ENCODE results near the gene TSACC.
A peak's percentile ranks its signal among the peaks of the same experiment; 100 is the strongest.
"Not testable (repeated sequence)": the region's sequence is repeated elsewhere in the genome, so short reads cannot be mapped to it uniquely, and the experiment has no call there.

The TSACC gene

DNA sequence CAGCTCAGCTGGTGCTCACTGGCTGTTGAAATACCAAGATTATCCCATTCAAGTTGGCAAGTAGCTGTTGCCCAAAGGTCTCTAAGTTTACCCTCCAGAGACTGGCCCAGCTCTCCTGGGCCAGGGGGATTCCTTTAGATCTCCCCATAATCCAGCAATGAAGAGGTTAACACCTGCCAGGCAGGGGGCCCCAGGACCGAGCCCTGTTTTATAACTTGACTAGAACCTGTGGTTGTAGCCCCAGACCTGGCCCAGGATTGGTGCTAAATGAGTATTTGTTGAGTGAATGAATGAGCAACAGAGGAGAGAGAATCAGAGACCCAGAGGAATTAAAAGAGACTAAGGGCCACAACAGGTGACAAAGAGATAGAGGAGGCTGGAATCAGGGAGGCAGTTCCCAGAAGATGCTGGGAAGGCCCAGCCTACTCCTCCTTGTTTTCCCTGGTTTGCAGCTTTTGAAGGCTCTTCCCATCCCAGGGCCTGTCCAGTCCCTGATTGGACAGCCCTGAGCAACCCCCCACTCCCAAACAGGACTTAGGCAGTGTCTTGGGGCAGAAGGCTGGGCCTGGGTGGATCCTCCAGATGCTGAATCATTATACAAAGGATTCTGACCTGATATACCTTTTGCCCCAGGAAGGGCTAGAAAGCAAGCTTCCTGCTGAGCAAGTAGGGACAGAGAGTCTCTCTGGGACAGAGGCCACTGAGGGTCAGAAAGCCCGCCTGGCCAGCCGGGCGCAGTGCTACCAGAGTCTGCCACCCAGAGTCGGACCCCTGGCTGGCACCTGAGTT is 28.2 kb downstream of the TSACC start:
- Histone ChIP-seq H3K4me1 (ENCODE audit: control insufficient read depth in 1 of 2, insufficient read depth in 2 of 2, low read length in 2 of 2) (peaks cover 0 to 9% of the 10 kb centered on the region in 2 donors), H3K36me3 (ENCODE audit: control insufficient read depth in 1 of 2, insufficient read depth in 2 of 2, low read length in 2 of 2) (no peaks in the 10 kb centered on the region), H3K27ac (ENCODE audit: low read length) (no peak overlapping the region), H3K27me3 (ENCODE audit: low read depth, low read length) (peaks cover 10% of the 10 kb centered on the region), H3K9me3 (ENCODE audit: control insufficient read depth in 1 of 2, low read length in 2 of 2) (no peaks in the 10 kb centered on the region), H3K4me3 (ENCODE audit: low read depth in 1 of 2, low read length in 2 of 2) (no peak overlapping the region)

DNA sequence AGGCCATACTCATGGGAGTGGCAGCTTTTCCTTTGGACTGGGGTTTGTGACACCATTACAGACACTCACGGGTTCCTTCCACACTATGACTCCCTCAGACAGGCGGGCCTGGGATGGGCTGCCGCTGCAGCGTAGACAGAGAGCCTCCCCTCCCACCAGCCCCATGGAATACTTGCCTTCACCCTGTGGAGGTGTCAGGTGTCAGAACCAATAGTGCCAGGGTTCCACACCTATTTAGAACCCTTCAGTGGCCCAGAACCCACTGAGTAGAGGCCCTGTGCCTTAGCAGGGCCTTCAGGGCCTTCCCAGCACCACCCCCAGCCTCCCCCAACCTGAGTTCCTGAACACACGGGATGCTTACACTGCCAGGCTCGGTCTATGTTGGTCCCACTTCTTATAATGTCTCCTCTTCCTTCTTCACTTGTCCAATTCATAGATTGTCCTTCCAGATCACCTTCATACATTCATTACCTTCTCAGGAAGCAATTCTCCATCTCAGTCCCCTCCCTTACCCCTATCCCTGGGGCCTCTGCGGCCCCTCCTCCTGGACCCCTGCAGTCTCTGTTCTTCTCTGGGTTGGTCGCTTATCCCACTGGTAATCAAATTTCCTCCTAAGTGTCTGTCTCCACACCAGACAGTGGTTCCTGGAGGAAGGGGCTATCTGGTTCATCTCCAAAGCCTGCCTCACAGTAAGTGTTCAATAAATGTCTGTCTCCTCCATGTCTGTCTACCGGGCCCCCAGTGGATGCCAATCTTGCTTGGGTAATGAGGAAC is 29.2 kb downstream of the TSACC start:
- Histone ChIP-seq H3K9me3 (ENCODE audit: control insufficient read depth in 1 of 2, low read length in 2 of 2) (no peaks in the 10 kb centered on the region), H3K4me3 (ENCODE audit: low read depth in 1 of 2, low read length in 2 of 2) (no peak overlapping the region), H3K27me3 (ENCODE audit: low read depth, low read length) (peaks cover 10% of the 10 kb centered on the region), H3K27ac (ENCODE audit: low read length) (no peak overlapping the region), H3K36me3 (ENCODE audit: control insufficient read depth in 1 of 2, insufficient read depth in 2 of 2, low read length in 2 of 2) (no peaks in the 10 kb centered on the region), H3K4me1 (ENCODE audit: control insufficient read depth in 1 of 2, insufficient read depth in 2 of 2, low read length in 2 of 2) (peaks cover 0 to 9% of the 10 kb centered on the region in 2 donors)

- no peaks in the 10 kb centered on the region for H3K36me3 ChIP-seq (ENCODE audit: control insufficient read depth in 1 of 2, insufficient read depth in 2 of 2, low read length in 2 of 2)
- no peaks in the 10 kb centered on the region for H3K9me3 ChIP-seq (ENCODE audit: control insufficient read depth in 1 of 2, low read length in 2 of 2)
- peaks cover 10% of the 10 kb centered on the region for H3K27me3 ChIP-seq (ENCODE audit: low read depth, low read length)
- H3K27ac ChIP-seq (ENCODE audit: low read length): no peak overlapping the region
- H3K4me1 ChIP-seq (ENCODE audit: control insufficient read depth in 1 of 2, insufficient read depth in 2 of 2, low read length in 2 of 2): peaks cover 0 to 9% of the 10 kb centered on the region in 2 donors
- H3K4me3 ChIP-seq (ENCODE audit: low read depth in 1 of 2, low read length in 2 of 2): no peak overlapping the region
Observed at GRCh38 chr1:156368157-156368658, 29.9 kb downstream of the TSACC start.

DNA sequence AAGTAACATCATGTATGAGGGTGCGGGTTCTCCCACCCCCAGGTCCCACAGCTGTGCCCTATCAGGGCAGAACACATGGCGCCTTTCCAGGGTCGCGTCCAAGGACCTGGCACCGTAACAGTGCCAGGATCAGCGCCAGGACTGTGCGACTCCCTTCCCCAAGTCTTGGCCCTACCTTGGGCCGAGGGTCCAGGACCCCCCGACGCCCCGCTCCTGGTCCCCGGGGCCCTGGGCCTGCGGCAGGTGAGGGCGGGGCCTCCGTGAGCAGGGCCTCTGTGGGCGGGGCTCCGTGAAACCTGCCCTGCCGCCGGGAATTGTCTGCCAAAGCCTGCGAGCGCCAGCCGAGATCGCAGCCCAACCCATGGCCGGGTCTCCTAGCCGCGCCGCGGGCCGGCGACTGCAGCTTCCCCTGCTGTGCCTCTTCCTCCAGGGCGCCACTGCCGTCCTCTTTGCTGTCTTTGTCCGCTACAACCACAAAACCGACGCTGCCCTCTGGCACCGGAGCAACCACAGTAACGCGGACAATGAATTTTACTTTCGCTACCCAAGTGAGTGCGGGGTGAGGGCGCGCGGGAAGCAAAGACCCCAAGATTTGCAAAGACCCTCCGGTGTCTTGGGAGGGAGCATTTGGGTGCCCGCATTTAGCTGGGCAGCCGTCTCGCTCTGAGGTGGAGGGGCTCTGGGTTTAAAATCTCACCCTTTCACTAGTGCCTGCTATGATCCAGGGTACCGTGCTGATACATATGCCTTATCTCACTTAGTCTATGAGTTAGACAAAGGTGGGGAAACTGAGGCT is 30.8 kb downstream of the TSACC start, which contains the start of gene RHBG:
Gene RHBG (plus strand): TSS at position 323 of the 796 bp plus-strand sequence. CDS start 39 bp downstream, at position 362.
- Histone ChIP-seq H3K27ac (ENCODE audit: low read length) (no peak within 1 kb of the TSS), H3K27me3 (ENCODE audit: low read depth, low read length) (peaks cover 10% of the 10 kb centered on the region), H3K4me1 (ENCODE audit: control insufficient read depth in 1 of 2, insufficient read depth in 2 of 2, low read length in 2 of 2) (peaks cover 0 to 9% of the 10 kb centered on the region in 2 donors), H3K36me3 (ENCODE audit: control insufficient read depth in 1 of 2, insufficient read depth in 2 of 2, low read length in 2 of 2) (no peaks in the 10 kb centered on the region), H3K4me3 (ENCODE audit: low read depth in 1 of 2, low read length in 2 of 2) (peak within 1 kb of the TSS; percentile 46 to 49), H3K9me3 (ENCODE audit: control insufficient read depth in 1 of 2, low read length in 2 of 2) (no peaks in the 10 kb centered on the region)

GRCh38 chr1:156369685-156370286 is 31.5 kb downstream of the TSACC start:
- not testable (repeated sequence) for H3K9me3 ChIP-seq (ENCODE audit: control insufficient read depth in 1 of 2, low read length in 2 of 2); H3K27me3 ChIP-seq (ENCODE audit: low read depth, low read length); H3K36me3 ChIP-seq (ENCODE audit: control insufficient read depth in 1 of 2, insufficient read depth in 2 of 2, low read length in 2 of 2); H3K27ac ChIP-seq (ENCODE audit: low read length); H3K4me1 ChIP-seq (ENCODE audit: control insufficient read depth in 1 of 2, insufficient read depth in 2 of 2, low read length in 2 of 2)
- H3K4me3 ChIP-seq (ENCODE audit: low read depth in 1 of 2, low read length in 2 of 2): peak overlapping the region in 1 of 2 donors; percentile 49

DNA sequence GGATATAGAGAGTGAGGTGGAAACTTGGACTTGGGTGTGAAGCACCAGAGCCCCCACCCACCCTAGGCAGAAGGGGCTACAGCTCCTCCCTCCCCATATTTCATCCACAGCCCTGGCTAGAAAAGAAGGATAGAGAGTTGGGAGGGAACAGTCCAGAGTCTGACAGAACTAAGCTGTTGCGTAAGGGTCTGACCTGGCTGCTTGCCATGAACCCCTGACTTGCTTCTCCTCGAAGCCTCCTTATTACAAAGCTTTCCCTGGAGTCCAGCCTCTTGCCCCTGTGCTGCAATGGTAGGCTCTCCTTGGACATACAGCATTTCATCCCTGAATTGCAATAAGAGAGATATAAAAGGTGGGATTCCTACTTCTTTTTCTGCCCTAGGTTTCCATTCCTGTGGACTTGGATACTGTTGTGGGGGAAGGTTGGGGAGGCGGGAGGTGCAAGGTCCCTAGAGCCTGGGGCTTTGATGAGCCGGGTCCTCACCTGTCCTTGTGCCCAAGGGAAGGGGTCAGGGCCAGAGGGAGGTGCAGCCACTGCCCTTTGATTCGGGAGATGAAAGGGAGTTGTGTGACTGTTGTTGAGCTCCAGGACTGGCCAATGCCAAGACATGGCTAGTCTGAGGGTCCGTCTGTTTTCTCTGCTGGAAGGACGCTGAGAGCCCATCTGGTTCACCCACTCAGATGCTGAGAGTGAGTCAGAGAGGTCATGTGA is 33.4 kb downstream of the TSACC start:
- no peaks in the 10 kb centered on the region for H3K9me3 ChIP-seq (ENCODE audit: control insufficient read depth in 1 of 2, low read length in 2 of 2)
- H3K36me3 ChIP-seq (ENCODE audit: control insufficient read depth in 1 of 2, insufficient read depth in 2 of 2, low read length in 2 of 2): no peaks in the 10 kb centered on the region
- no peak overlapping the region for H3K4me3 ChIP-seq (ENCODE audit: low read depth in 1 of 2, low read length in 2 of 2)
- peaks cover 0 to 9% of the 10 kb centered on the region in 2 donors for H3K4me1 ChIP-seq (ENCODE audit: control insufficient read depth in 1 of 2, insufficient read depth in 2 of 2, low read length in 2 of 2)
- H3K27me3 ChIP-seq (ENCODE audit: low read depth, low read length): peaks cover 10% of the 10 kb centered on the region
- no peak overlapping the region for H3K27ac ChIP-seq (ENCODE audit: low read length)

DNA sequence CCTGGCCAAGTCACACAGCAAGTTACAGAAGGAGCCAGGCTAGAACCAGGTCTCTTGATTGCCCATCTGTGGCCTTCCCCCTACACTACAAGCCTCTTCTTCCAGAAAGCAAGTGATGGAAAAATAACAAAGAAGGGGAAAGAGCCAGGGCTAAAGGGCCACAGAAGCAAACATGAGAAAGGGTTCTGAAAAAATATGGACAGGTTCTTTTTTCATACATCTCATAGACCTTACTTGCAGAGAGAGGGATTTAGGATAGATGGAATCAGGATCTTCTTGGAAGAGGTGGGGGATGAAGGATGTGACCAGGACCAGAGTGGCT is 33.9 kb downstream of the TSACC start:
- Histone ChIP-seq H3K4me1 (ENCODE audit: control insufficient read depth in 1 of 2, insufficient read depth in 2 of 2, low read length in 2 of 2) (peaks cover 0 to 9% of the 10 kb centered on the region in 2 donors), H3K27me3 (ENCODE audit: low read depth, low read length) (peaks cover 10% of the 10 kb centered on the region), H3K9me3 (ENCODE audit: control insufficient read depth in 1 of 2, low read length in 2 of 2) (no peaks in the 10 kb centered on the region), H3K27ac (ENCODE audit: low read length) (no peak overlapping the region), H3K4me3 (ENCODE audit: low read depth in 1 of 2, low read length in 2 of 2) (no peak overlapping the region), H3K36me3 (ENCODE audit: control insufficient read depth in 1 of 2, insufficient read depth in 2 of 2, low read length in 2 of 2) (no peaks in the 10 kb centered on the region)

DNA sequence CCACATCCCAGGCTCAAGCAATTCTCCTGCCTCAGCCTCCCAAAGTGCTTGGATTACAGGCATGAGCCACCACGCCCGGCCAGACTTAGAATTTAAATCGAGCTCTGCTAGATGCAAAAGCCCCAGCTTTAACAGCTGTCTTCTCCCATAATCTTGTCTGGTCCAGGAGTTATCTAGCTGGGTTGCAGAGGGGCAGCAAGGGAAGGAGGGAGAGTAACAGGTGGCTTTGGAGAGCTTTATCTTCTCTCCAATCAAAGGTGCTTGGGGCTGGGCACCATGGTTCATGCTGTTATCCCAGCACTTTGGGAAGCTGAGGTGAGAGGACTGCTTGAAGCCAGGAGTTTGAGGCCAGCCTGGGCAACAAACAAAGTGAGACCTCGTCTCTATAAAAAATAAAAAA is 34.5 kb downstream of the TSACC start:
- Histone ChIP-seq H3K27me3 (ENCODE audit: low read depth, low read length) (peaks cover 10% of the 10 kb centered on the region), H3K36me3 (ENCODE audit: control insufficient read depth in 1 of 2, insufficient read depth in 2 of 2, low read length in 2 of 2) (no peaks in the 10 kb centered on the region), H3K27ac (ENCODE audit: low read length) (no peak overlapping the region), H3K4me1 (ENCODE audit: control insufficient read depth in 1 of 2, insufficient read depth in 2 of 2, low read length in 2 of 2) (peaks cover 0 to 9% of the 10 kb centered on the region in 2 donors), H3K9me3 (ENCODE audit: control insufficient read depth in 1 of 2, low read length in 2 of 2) (no peaks in the 10 kb centered on the region), H3K4me3 (ENCODE audit: low read depth in 1 of 2, low read length in 2 of 2) (no peak overlapping the region)

DNA sequence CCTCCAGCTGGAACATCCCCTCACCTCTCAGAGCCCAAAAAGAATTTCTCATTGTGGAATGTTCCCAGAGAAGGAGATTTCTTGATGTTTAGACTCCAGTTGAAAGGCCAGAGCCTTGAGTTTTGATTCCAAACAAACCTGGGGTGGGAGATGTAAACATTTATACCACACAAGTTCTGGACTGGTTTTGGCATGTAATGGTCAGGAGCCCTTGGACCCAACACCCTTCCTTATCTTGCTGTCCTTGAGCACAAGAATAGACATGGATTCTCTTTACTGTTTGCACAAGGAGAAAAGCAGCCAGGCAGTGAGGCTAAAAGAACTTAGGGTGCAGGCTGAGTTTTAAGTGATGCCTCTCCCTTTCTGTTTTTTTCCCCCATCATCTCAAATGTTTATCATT is 35.2 kb downstream of the TSACC start:
- H3K4me1 ChIP-seq (ENCODE audit: control insufficient read depth in 1 of 2, insufficient read depth in 2 of 2, low read length in 2 of 2): peaks cover 0 to 9% of the 10 kb centered on the region in 2 donors

GRCh38 chr1:156376146-156376545 is 37.8 kb downstream of the TSACC start:
- H3K4me1 ChIP-seq (ENCODE audit: control insufficient read depth in 1 of 2, insufficient read depth in 2 of 2, low read length in 2 of 2): no peaks in the 10 kb centered on the region

More for the DNA sequence above, 35.2 kb downstream of the TSACC start:
- Histone ChIP-seq H3K4me3 (ENCODE audit: low read depth in 1 of 2, low read length in 2 of 2) (no peak overlapping the region), H3K9me3 (ENCODE audit: control insufficient read depth in 1 of 2, low read length in 2 of 2) (no peaks in the 10 kb centered on the region), H3K27ac (ENCODE audit: low read length) (no peak overlapping the region), H3K36me3 (ENCODE audit: control insufficient read depth in 1 of 2, insufficient read depth in 2 of 2, low read length in 2 of 2) (no peaks in the 10 kb centered on the region), H3K27me3 (ENCODE audit: low read depth, low read length) (peaks cover 10% of the 10 kb centered on the region)

More at GRCh38 chr1:156376146-156376545, 37.8 kb downstream of the TSACC start:
- Histone ChIP-seq H3K9me3 (ENCODE audit: control insufficient read depth in 1 of 2, low read length in 2 of 2) (no peaks in the 10 kb centered on the region), H3K36me3 (ENCODE audit: control insufficient read depth in 1 of 2, insufficient read depth in 2 of 2, low read length in 2 of 2) (no peaks in the 10 kb centered on the region), H3K27me3 (ENCODE audit: low read depth, low read length) (no peaks in the 10 kb centered on the region), H3K27ac (ENCODE audit: low read length) (no peak overlapping the region), H3K4me3 (ENCODE audit: low read depth in 1 of 2, low read length in 2 of 2) (no peak overlapping the region)

Measured in muscle layer of duodenum (tissue), 2 donors.